H1 (cell line): ENCODE measurements around the gene DPF3.

Experiments
- ASH2L ChIP-seq: fragments of 200-600, 300-600 bp; sonication (generic); IDR thresholded peaks from one replicate; pipeline ENCODE4 v1.7.1; 2017; ENCODE audit warnings: low read length
- CTCF ChIP-seq, 3 experiments: IDR thresholded peaks; 1 replicate in 2 of 3; 2 replicates in 1 of 3; pipeline versions ENCODE4 v1.5.1 to v1.6.1; 2011; ENCODE audit warnings: low read length in 3 of 3, mild to moderate bottlenecking in 3 of 3, inconsistent platforms in 2 of 3, low read depth in 1 of 3, moderate library complexity in 1 of 3; ENCODE audit not compliant: insufficient read depth in 1 of 3; ENCODE audit errors: control extremely low read depth in 1 of 3
- EZH2 ChIP-seq: fragments of 200-600 bp; sonication (generic); IDR thresholded peaks from 2 replicates; pipeline ENCODE4 v1.7.1; 2012; ENCODE audit warnings: low read depth, mild to moderate bottlenecking, moderate library complexity, low read length, inconsistent platforms; ENCODE audit not compliant: severe bottlenecking
- FOSL1 ChIP-seq: IDR thresholded peaks from 2 replicates; pipeline ENCODE4 v1.6.1; 2011; ENCODE audit warnings: mild to moderate bottlenecking, low read depth, low read length, moderate library complexity; ENCODE audit not compliant: insufficient read depth
- MAFK ChIP-seq: IDR thresholded peaks from 2 replicates; pipeline ENCODE4 v1.6.1; 2012; ENCODE audit warnings: low read depth, mild to moderate bottlenecking, improper control_type of control experiment, low read length
- MAX ChIP-seq: IDR thresholded peaks from 2 replicates; pipeline ENCODE4 v1.6.1; 2012; ENCODE audit warnings: inconsistent platforms
- POLR2A ChIP-seq, 2 experiments: IDR thresholded peaks; 1 replicate in 1 of 2; 2 replicates in 1 of 2; pipeline ENCODE4 v1.6.1; 2011; ENCODE audit warnings: low read depth in 2 of 2, low read length in 2 of 2, mild to moderate bottlenecking in 2 of 2; ENCODE audit errors: control extremely low read depth in 1 of 2
- RNF2 ChIP-seq: fragments of 200-900, 300-1000 bp; sonication (generic); IDR thresholded peaks from 2 replicates; pipeline ENCODE4 v1.7.1; 2016; ENCODE audit warnings: borderline replicate concordance, low read depth, mild to moderate bottlenecking, antibody characterized with exemption, low read length; ENCODE audit not compliant: poor library complexity, severe bottlenecking; ENCODE audit errors: missing control alignments
- TCF12 ChIP-seq: IDR thresholded peaks from 2 replicates; pipeline ENCODE4 v1.6.1; 2011; ENCODE audit warnings: low read depth, mild to moderate bottlenecking, low read length
- ZNF274 ChIP-seq: IDR thresholded peaks from 2 replicates; pipeline ENCODE4 v1.7.0; 2012; ENCODE audit warnings: low read length, borderline replicate concordance; ENCODE audit errors: extremely low read depth

GRCh38 chr14:72751276-72752033 lies 142.4 kb downstream of the DPF3 start:
- no peak for TF ChIP-seq ZNF274
- TF ChIP-seq CTCF (IDR thresholded peaks at IDR 0.05; ENCODE audit: control extremely low read depth in 1 of 3, insufficient read depth in 1 of 3, low read depth in 1 of 3, low read length in 3 of 3) = no peak
- no peak for TF ChIP-seq ASH2L
- no peak for TF ChIP-seq POLR2A (IDR thresholded peaks at IDR 0.05; ENCODE audit: control extremely low read depth in 1 of 2, low read depth in 2 of 2, low read length in 2 of 2)
- no peak for TF ChIP-seq FOSL1
- no peak for TF ChIP-seq TCF12
- TF ChIP-seq RNF2 = no peak
- no peak for TF ChIP-seq MAX
- no peak for TF ChIP-seq EZH2
- TF ChIP-seq MAFK = no peak
